Gastrocnemius medialis (tissue), 4 donors: Measurements from ENCODE around the gene ITGA4. TPM values are rescaled to one million over a fixed set of nuclear protein-coding genes. Genes with fewer than 3 reads are reported as not detected.

Experiments used
- ATAC-seq, 2 donors: fragments of 150-250 bp; one replicate each; pipeline ENCODE4 v1.9.1; 2016
- DNase-seq, 2 donors: peaks; one replicate each; pipeline ENCODE4 v3.0.0-alpha.2; 2019
- H3K27ac ChIP-seq, 4 donors: fragments of 200-600 bp; sonication (generic); 1 replicate in 1 of 4; 2 replicates in 3 of 4; pipeline ENCODE4 v1.5.1; 2016 to 2018; ENCODE audit warnings: mild to moderate bottlenecking in 2 of 4, moderate library complexity in 1 of 4
- H3K27me3 ChIP-seq, 3 donors: fragments of 200-600 bp; sonication (generic) in 2 of 3; 1 replicate in 1 of 3; 2 replicates in 2 of 3; pipeline versions ENCODE4 v1.5.1 to v1.6.0; 2016 to 2019; ENCODE audit warnings: mild to moderate bottlenecking in 1 of 3, moderate library complexity in 1 of 3
- H3K36me3 ChIP-seq, 2 donors: fragments of 200-600 bp; sonication (generic) in 1 of 2; one replicate each; pipeline ENCODE4 v1.5.1; 2017 to 2018
- H3K4me1 ChIP-seq, 2 donors: fragments of 200-600 bp; sonication (generic) in 1 of 2; one replicate each; pipeline ENCODE4 v1.5.1; 2016 to 2017; ENCODE audit warnings: mild to moderate bottlenecking in 2 of 2
- H3K4me3 ChIP-seq, 4 donors: fragments of 200-600 bp; sonication (generic) in 3 of 4; 1 replicate in 1 of 4; 2 replicates in 3 of 4; pipeline ENCODE4 v1.5.1; 2016 to 2019; ENCODE audit warnings: mild to moderate bottlenecking in 2 of 4
- H3K9me3 ChIP-seq, 3 donors: fragments of 200-600 bp; sonication (generic) in 2 of 3; 1 replicate in 1 of 3; 2 replicates in 2 of 3; pipeline ENCODE4 v1.5.1; 2016 to 2019
- POLR2A ChIP-seq, 2 donors: fragments of 450-650 bp; IDR thresholded peaks; one replicate each; pipeline ENCODE4 v1.6.1; 2017; ENCODE audit warnings: antibody characterized with exemption in 2 of 2, mild to moderate bottlenecking in 2 of 2, moderate library complexity in 2 of 2
- in situ Hi-C, 4 donors: fragments of 200-750 bp; cut with MboI; loops; one replicate each; pipeline versions ENCODE4 v1.15.0 to v1.8.0; 2017; ENCODE audit warnings: low sequenced_read_pairs in 4 of 4
- intact Hi-C: fragments of 100-400 bp; cut with DNase I; formaldehyde crosslinking; loops from one replicate; pipeline ENCODE4 v1.15.1; 2023; ENCODE audit warnings: low total_unique reads
- total RNA-seq, 4 donors: library from RNA; depleted of rRNA; stranded (reverse); fragments of >200 nt; gene quantifications; one replicate each; pipeline versions ENCODE4 v1.1.0 to v1.2.3, GENCODE V29; 2016
- TF ChIP-seq, protein P1 (sequence below), 5 experiments: fragments of 450-650 bp in 3 of 5; fragments of 200-600 bp in 2 of 5; sonication (generic) in 2 of 5; IDR thresholded peaks in 4 of 5; conservative IDR thresholded peaks in 1 of 5; 1 replicate in 4 of 5; 2 replicates in 1 of 5; pipeline ENCODE4 v1.5.1; 2016 to 2019; ENCODE audit warnings: antibody characterized with exemption in 5 of 5, mild to moderate bottlenecking in 3 of 5, moderate library complexity in 3 of 5

The ITGA4 gene
- total RNA-seq, 4 donors from 2014 or later, result 0.47 to 0.61 (median 0.55) TPM; not detected in 1

DNA sequence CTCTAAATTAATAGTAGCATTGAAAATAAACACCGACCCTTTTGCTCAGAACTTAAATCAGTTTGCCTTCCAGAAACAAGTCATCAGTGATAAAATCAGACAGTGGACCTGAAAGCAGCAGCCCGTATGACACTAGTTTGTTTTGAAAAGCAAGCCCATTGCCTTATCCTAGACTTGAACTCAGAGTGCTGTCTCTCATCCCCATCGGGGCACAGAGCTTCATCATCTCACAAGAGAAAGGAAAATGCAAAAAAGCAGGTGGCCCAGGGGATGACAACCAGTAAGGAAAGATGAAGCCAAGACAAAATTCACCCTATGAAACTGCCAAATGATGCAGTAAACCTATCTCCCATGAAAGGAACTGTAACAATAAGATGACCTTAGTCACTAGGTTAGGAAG is 128.5 kb downstream of the ITGA4 start:
- in situ Hi-C loops, result no loop called here
- Histone ChIP-seq H3K4me3 (no peak overlapping the region), H3K36me3 (no peaks in the 10 kb centered on the region), H3K4me1 (no peaks in the 10 kb centered on the region), H3K27ac (no peak overlapping the region), H3K9me3 (no peaks in the 10 kb centered on the region), H3K27me3 (no peaks in the 10 kb centered on the region)
- no peak for ATAC-seq
- no peak for TF ChIP-seq POLR2A (IDR thresholded peaks at IDR 0.05)
- TF ChIP-seq, protein P1, sequence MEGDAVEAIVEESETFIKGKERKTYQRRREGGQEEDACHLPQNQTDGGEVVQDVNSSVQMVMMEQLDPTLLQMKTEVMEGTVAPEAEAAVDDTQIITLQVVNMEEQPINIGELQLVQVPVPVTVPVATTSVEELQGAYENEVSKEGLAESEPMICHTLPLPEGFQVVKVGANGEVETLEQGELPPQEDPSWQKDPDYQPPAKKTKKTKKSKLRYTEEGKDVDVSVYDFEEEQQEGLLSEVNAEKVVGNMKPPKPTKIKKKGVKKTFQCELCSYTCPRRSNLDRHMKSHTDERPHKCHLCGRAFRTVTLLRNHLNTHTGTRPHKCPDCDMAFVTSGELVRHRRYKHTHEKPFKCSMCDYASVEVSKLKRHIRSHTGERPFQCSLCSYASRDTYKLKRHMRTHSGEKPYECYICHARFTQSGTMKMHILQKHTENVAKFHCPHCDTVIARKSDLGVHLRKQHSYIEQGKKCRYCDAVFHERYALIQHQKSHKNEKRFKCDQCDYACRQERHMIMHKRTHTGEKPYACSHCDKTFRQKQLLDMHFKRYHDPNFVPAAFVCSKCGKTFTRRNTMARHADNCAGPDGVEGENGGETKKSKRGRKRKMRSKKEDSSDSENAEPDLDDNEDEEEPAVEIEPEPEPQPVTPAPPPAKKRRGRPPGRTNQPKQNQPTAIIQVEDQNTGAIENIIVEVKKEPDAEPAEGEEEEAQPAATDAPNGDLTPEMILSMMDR (IDR thresholded peaks at IDR 0.05 in 4 of 5, conservative IDR thresholded peaks at IDR 0.05 in 1 of 5), result no peak
- intact Hi-C loops, result no loop called here
- DNase-seq, result no peak

Other genes starting within 250 kb of the ITGA4 start
- under 1 TPM in 1 of 4 donors, not detected in 3; 0.07 TPM for gene CERKL, start 199.7 kb downstream of the ITGA4 start, total RNA-seq
- not detected for gene NEUROD1, start 223.1 kb downstream of the ITGA4 start, total RNA-seq